ENCODE data around the gene MAP2K4. TPM values are rescaled to one million over a fixed set of nuclear protein-coding genes. Genes with fewer than 3 reads are reported as not detected.
"Not testable (repeated sequence)": the region's sequence is repeated elsewhere in the genome, so short reads cannot be mapped to it uniquely, and the experiment has no call there.

The MAP2K4 gene
- total RNA-seq, 4 donors from 2014 or later, result 25.2 to 43.0 (median 33.2) TPM

GRCh38 chr17:12140685-12141084 lies 120.0 kb downstream of the MAP2K4 start:
- 86 to 92% methylated on average over 5 of the region's 5 CpGs for WGBS, 2 donors
- H3K4me1 ChIP-seq, result no peaks in the 10 kb centered on the region
- intact Hi-C loops (cut with DNase I), result no loop called here
- no peak for TF ChIP-seq CTCF (IDR thresholded peaks at IDR 0.05)
- TF ChIP-seq POLR2A (IDR thresholded peaks at IDR 0.05), result no peak
- H3K27ac ChIP-seq, result no peak overlapping the region
- H3K4me3 ChIP-seq, result no peak overlapping the region
- no peaks in the 10 kb centered on the region for H3K27me3 ChIP-seq
- peaks cover 0 to 4% (median 0%) of the 10 kb centered on the region in 3 donors for H3K9me3 ChIP-seq
- no peak for DNase-seq
- H3K36me3 ChIP-seq, result peaks cover 5 to 100% (median 16%) of the 10 kb centered on the region in 3 donors

GRCh38 chr17:12162187-12162586 lies 141.5 kb downstream of the MAP2K4 start:
- H3K27ac ChIP-seq, result not testable (repeated sequence)

DNA sequence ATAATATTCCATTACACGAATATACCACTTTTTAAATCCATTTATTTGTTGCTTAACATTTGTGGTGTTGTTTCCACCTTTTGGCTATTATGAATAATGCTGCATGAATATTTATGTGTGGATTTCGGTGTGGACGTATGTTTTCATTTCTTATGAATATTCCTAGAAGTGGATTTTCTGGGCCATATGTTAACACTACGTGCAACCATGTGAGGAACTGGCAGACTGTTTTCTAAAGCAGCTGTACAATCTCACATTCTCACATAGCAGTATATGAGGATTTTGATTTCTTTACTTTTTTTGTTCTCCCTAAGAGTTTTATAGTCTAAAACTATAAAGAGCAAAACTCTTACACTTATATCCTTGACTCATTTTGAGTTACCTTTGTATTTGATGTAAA lies 143.4 kb downstream of the MAP2K4 start:
- H3K9me3 ChIP-seq, result peaks cover 0 to 8% (median 4%) of the 10 kb centered on the region in 3 donors
- H3K27me3 ChIP-seq, result no peaks in the 10 kb centered on the region
- no peak for DNase-seq
- no peak overlapping the region for H3K4me3 ChIP-seq
- H3K27ac ChIP-seq, result no peak overlapping the region
- 83 to 89% methylated on average over 4 of the region's 4 CpGs for WGBS, 2 donors
- no peaks in the 10 kb centered on the region for H3K36me3 ChIP-seq
- no peaks in the 10 kb centered on the region for H3K4me1 ChIP-seq
- TF ChIP-seq POLR2A (IDR thresholded peaks at IDR 0.05) (no peak), CTCF (IDR thresholded peaks at IDR 0.05) (no peak)
- intact Hi-C loops (cut with DNase I), result no loop called here

More at GRCh38 chr17:12162187-12162586, 141.5 kb downstream of the MAP2K4 start:
- H3K4me3 ChIP-seq; DNase-seq; H3K9me3 ChIP-seq; intact Hi-C loops (cut with DNase I); H3K36me3 ChIP-seq; H3K4me1 ChIP-seq; H3K27me3 ChIP-seq: not testable (repeated sequence)
- WGBS, 2 donors, result 43 to 48% methylated on average over 8 of the region's 8 CpGs

DNA sequence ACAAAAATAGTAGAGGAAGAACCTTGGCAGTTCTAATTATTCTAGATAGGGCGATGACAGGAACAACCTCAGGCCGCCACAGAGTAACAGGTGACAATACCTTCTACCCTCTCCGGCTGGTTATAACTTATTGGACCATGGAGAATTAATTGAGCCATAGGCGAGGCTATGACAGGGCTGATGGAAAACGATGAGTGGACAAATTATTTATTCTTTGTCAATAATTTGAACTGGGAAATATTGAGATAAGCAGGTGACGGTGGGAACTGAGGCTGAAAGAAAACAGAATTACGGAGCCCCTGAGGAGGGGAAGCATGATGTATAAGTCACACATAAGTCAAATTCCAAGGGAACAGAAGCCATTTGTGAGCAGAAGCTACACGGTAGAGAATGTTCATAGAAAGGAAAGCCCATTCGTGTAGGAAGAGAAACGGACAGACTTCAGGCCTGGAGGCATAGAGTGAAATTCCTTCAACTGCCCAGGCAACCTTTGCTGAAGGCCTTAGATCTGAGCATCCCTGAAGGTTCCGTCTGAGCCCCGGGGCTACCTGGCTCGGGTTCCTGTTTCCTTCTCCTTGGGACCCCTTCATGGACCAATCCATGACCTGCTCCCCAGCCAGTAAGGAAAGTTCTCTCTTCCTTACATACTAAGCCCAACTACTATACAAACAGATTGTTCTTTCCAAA lies 158.1 kb downstream of the MAP2K4 start:
- H3K4me3 ChIP-seq, result no peak overlapping the region
- H3K36me3 ChIP-seq, result no peaks in the 10 kb centered on the region
- no peaks in the 10 kb centered on the region for H3K9me3 ChIP-seq
- DNase-seq, result no peak
- intact Hi-C loops (cut with DNase I), result no loop called here
- H3K27me3 ChIP-seq, result no peaks in the 10 kb centered on the region
- WGBS, 2 donors, result 74 to 78% methylated on average over 11 to 13 of the region's 13 CpGs
- no peaks in the 10 kb centered on the region for H3K4me1 ChIP-seq
- no peak for TF ChIP-seq CTCF (IDR thresholded peaks at IDR 0.05)
- TF ChIP-seq POLR2A (IDR thresholded peaks at IDR 0.05), result no peak
- H3K27ac ChIP-seq, result no peak overlapping the region

DNA sequence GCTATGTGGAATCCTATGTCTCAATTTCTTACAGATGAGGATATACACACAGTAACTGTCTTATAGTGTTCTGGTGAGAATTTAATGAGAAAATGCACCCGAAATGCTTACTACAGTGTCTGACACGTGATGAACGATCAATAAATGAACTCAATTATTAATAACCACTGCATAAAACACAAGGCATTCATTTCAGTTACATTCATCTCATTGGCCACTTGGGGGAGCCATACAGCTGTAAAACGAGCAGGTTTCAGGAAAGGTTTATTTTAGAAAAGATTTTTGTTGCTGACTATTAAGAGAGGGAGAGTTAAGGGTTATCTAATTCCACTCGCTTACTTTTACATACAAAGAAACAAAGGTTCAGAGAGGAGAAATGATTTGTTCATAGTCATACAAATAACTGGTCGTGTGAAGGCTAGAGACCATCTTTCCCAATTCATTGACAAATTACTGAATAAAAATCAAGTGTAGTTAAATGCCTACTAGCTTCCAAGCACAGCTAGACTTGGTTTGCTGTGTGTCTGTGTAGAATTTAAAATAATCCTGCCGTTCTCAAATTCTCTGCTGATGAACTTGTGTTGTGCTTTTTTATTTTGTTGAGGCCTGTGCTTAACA lies 160.1 kb downstream of the MAP2K4 start:
- H3K36me3 ChIP-seq, result no peaks in the 10 kb centered on the region
- no peak for DNase-seq
- no peaks in the 10 kb centered on the region for H3K4me1 ChIP-seq
- intact Hi-C loops (cut with DNase I), result no loop called here
- no peak overlapping the region for H3K4me3 ChIP-seq
- 7 to 9% methylated on average over 7 of the region's 7 CpGs for WGBS, 2 donors
- TF ChIP-seq POLR2A (IDR thresholded peaks at IDR 0.05) (no peak), CTCF (IDR thresholded peaks at IDR 0.05) (peak; percentile 29 to 70 (median 54))
- H3K9me3 ChIP-seq, result no peaks in the 10 kb centered on the region
- peak overlapping the region in 3 of 4 donors; percentile 19 to 57 (median 30) for H3K27ac ChIP-seq
- no peaks in the 10 kb centered on the region for H3K27me3 ChIP-seq
